Measurements from ENCODE around the gene RPL19. TPM values are rescaled to one million over a fixed set of nuclear protein-coding genes. Genes with fewer than 3 reads are reported as not detected.

RPL19 gene
- total RNA-seq, 2 experiments from 2014 or later, result 3,132 to 4,395 TPM

- no peak overlapping the region for H2AFZ ChIP-seq (ENCODE audit: low read length)
- intact Hi-C loops (cut with micrococcal nuclease; ENCODE audit: unreplicated experiment), result no loop called here
- CTCF ChIA-PET (ENCODE audit: unreplicated experiment), result no interaction called here
Measured at GRCh38 chr17:39169518-39169917, 30.6 kb upstream of the RPL19 start.

GRCh38 chr17:39170109-39170508, 30.0 kb upstream of the RPL19 start:
- no peaks in the 10 kb centered on the region for H3K9me2 ChIP-seq (ENCODE audit: insufficient read depth, low read length)
- H4K20me1 ChIP-seq (ENCODE audit: insufficient read depth, low read length), result no peaks in the 10 kb centered on the region
- no peak for TF ChIP-seq CTCF (conservative IDR thresholded peaks at IDR 0.05; ENCODE audit: low read length)
- TF ChIP-seq EZH2phosphoT487 (IDR thresholded peaks at IDR 0.05; ENCODE audit: borderline replicate concordance, low read depth, low read length), result no peak
- peak overlapping the region; percentile 89 for H3K27ac ChIP-seq (ENCODE audit: low read depth, low read length, poor library complexity, severe bottlenecking)
- H3K4me1 ChIP-seq (ENCODE audit: insufficient read depth, low read length, poor library complexity, severe bottlenecking), result peaks cover 88% of the 10 kb centered on the region
- intact Hi-C loops (cut with micrococcal nuclease; ENCODE audit: unreplicated experiment), result no loop called here
- peak overlapping the region; percentile 43 for H3K4me3 ChIP-seq (ENCODE audit: low read depth, low read length, poor library complexity, severe bottlenecking)
- peak overlapping the region; percentile 62 for H3K4me2 ChIP-seq (ENCODE audit: low read length)
- no TSS peak for BruUV-seq (replicated peaks)
- CTCF ChIA-PET (ENCODE audit: unreplicated experiment), result no interaction called here
- H3K36me3 ChIP-seq (ENCODE audit: insufficient read depth, low read length), result peaks cover 6% of the 10 kb centered on the region; the same call in 1 of the 2 replicates
- no peaks in the 10 kb centered on the region for H3K79me2 ChIP-seq (ENCODE audit: insufficient read depth, low read depth, low read length)
- peak; percentile 74 for DNase-seq (ENCODE audit: low spot score)
- H3K9me3 ChIP-seq (ENCODE audit: low read length), result peaks cover 3% of the 10 kb centered on the region; the same call in 1 of the 2 replicates
- H2AFZ ChIP-seq (ENCODE audit: low read length), result peak overlapping the region; percentile 54; the same call in 1 of the 2 replicates
- POLR2A ChIA-PET, result interaction anchor here (0.6 to 2.9 kb wide), 3 partner anchors 16 to 294 kb away, joined by 3 to 8 read pairs (median 5); no protein-coding TSS in a partner anchor

More at GRCh38 chr17:39169518-39169917, 30.6 kb upstream of the RPL19 start:
- TF ChIP-seq EZH2phosphoT487 (IDR thresholded peaks at IDR 0.05; ENCODE audit: borderline replicate concordance, low read depth, low read length) (no peak), CTCF (conservative IDR thresholded peaks at IDR 0.05; ENCODE audit: low read length) (no peak)
- Histone ChIP-seq H3K36me3 (ENCODE audit: insufficient read depth, low read length) (peaks cover under 1% of the 10 kb centered on the region; the same call in 1 of the 2 replicates), H3K79me2 (ENCODE audit: insufficient read depth, low read depth, low read length) (no peaks in the 10 kb centered on the region), H3K9me2 (ENCODE audit: insufficient read depth, low read length) (no peaks in the 10 kb centered on the region), H3K4me3 (ENCODE audit: low read depth, low read length, poor library complexity, severe bottlenecking) (no peak overlapping the region), H3K4me2 (ENCODE audit: low read length) (peak overlapping the region; percentile 62), H3K9me3 (ENCODE audit: low read length) (peaks cover 3% of the 10 kb centered on the region; the same call in 1 of the 2 replicates), H3K4me1 (ENCODE audit: insufficient read depth, low read length, poor library complexity, severe bottlenecking) (peaks cover 88% of the 10 kb centered on the region), H3K27ac (ENCODE audit: low read depth, low read length, poor library complexity, severe bottlenecking) (peak overlapping the region; percentile 89), H4K20me1 (ENCODE audit: insufficient read depth, low read length) (no peaks in the 10 kb centered on the region)
- DNase-seq (ENCODE audit: low spot score), result no peak
- no TSS peak for BruUV-seq (replicated peaks)
- POLR2A ChIA-PET, result interaction anchor here (0.6 to 2.9 kb wide), 3 partner anchors 16 to 112 kb away, joined by 3 to 8 read pairs (median 6); no protein-coding TSS in a partner anchor

- Histone ChIP-seq H3K9me2 (ENCODE audit: insufficient read depth, low read length) (no peaks in the 10 kb centered on the region), H3K27ac (ENCODE audit: low read depth, low read length, poor library complexity, severe bottlenecking) (peak overlapping the region; percentile 89), H3K4me2 (ENCODE audit: low read length) (peak overlapping the region; percentile 62), H3K79me2 (ENCODE audit: insufficient read depth, low read depth, low read length) (no peaks in the 10 kb centered on the region), H3K4me1 (ENCODE audit: insufficient read depth, low read length, poor library complexity, severe bottlenecking) (peaks cover 87% of the 10 kb centered on the region), H3K4me3 (ENCODE audit: low read depth, low read length, poor library complexity, severe bottlenecking) (peak overlapping the region; percentile 43), H3K9me3 (ENCODE audit: low read length) (peaks cover 3% of the 10 kb centered on the region; the same call in 1 of the 2 replicates), H4K20me1 (ENCODE audit: insufficient read depth, low read length) (no peaks in the 10 kb centered on the region), H2AFZ (ENCODE audit: low read length) (peak overlapping the region; percentile 54; the same call in 1 of the 2 replicates), H3K36me3 (ENCODE audit: insufficient read depth, low read length) (peaks cover 11% of the 10 kb centered on the region; the same call in 1 of the 2 replicates)
- ChIA-PET POLR2A (interaction anchor here (0.6 to 2.9 kb wide), 4 partner anchors 17 to 429 kb away, joined by 4 to 8 read pairs (median 6); no protein-coding TSS in a partner anchor), CTCF (ENCODE audit: unreplicated experiment) (no interaction called here)
- no peak for DNase-seq (ENCODE audit: low spot score)
- intact Hi-C loops (cut with micrococcal nuclease; ENCODE audit: unreplicated experiment), result no loop called here
- TF ChIP-seq CTCF (conservative IDR thresholded peaks at IDR 0.05; ENCODE audit: low read length) (no peak), EZH2phosphoT487 (IDR thresholded peaks at IDR 0.05; ENCODE audit: borderline replicate concordance, low read depth, low read length) (no peak)
- no TSS peak for BruUV-seq (replicated peaks)
Measured at GRCh38 chr17:39170558-39170957, 29.5 kb upstream of the RPL19 start.
